AG04450 (cell line): Measurements from ENCODE around the gene DACT1. TPM values are rescaled to one million over a fixed set of nuclear protein-coding genes. Genes with fewer than 3 reads are reported as not detected.

Experiments used
- CTCF ChIA-PET: fragments of 300-600, 350-600 bp; formaldehyde crosslinking; extraction: SDS; loops from one replicate; lab custom pipeline; 2022; ENCODE audit warnings: antibody characterized with exemption, inconsistent platforms; lab: Charles Lee
- POLR2A ChIA-PET: fragments of 350-600 bp; formaldehyde crosslinking; extraction: SDS; loops from one replicate; lab custom pipeline; 2021; ENCODE audit warnings: antibody characterized with exemption, inconsistent platforms; lab: Yijun Ruan, JAX
- DNase-seq: peaks from one replicate; pipeline ENCODE4 v3.0.0-alpha.2; 2011; ENCODE audit warnings: low read depth, low spot score
- H3K27ac ChIP-seq: one replicate; pipeline ENCODE4 v1.5.1; 2012; ENCODE audit warnings: low read depth, low read length, control low read depth
- H3K27me3 ChIP-seq: one replicate; pipeline ENCODE4 v1.6.0; 2012; ENCODE audit warnings: low read length; ENCODE audit not compliant: control insufficient read depth, insufficient read depth
- H3K4me3 ChIP-seq: 2 replicates; pipeline ENCODE4 v1.5.1; 2011; ENCODE audit warnings: mild to moderate bottlenecking, low read depth, low read length, control low read depth
- H3K9me3 ChIP-seq: 2 replicates; pipeline ENCODE4 v1.5.1; 2012; ENCODE audit warnings: low read length; ENCODE audit not compliant: control insufficient read depth, insufficient read depth
- polyA plus RNA-seq: library from polyadenylated mRNA; depleted of rRNA; stranded (reverse); fragments of >200 nt; gene quantifications from 2 replicates; pipeline ENCODE4 v1.2.3, GENCODE V29; 2011
- TF ChIP-seq, protein P1 (sequence below): IDR thresholded peaks from 2 replicates; pipeline ENCODE4 v1.5.1; 2011; ENCODE audit warnings: low read depth, low read length, control low read depth, inconsistent platforms

Gene DACT1
- polyA plus RNA-seq, 1 experiment: 6.1 TPM

DNA sequence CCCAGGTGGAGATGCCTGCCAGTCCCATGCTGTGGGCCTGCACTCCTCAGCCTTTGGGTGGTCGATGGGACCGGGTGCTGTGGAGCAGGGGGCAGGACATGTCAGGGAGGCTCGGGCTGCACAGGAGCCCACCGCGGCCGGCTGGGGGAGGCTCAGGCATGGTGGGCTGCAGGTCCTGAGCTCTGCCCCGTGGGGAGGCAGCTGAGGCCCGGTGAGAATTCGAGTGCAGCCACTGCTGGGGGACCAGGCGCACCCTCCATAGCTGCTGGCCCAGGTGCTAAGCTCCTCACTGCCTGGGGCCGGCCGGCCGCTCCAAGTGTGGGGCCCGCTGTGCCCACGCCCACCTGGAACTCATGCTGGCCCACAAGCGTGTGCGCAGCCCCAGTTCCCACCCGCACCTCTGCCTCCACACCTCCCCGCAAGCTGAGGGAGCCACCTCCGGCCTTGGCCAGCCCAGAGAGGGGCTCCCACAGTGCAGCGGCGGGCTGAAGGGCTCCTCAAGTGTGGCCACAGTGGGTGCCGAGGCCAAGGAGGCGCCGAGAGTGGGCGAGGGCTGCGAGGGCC lies 49.6 kb downstream of the DACT1 start:
- Histone ChIP-seq H3K27me3 (peaks cover 10% of the 10 kb centered on the region), H3K9me3 (peaks cover 8% of the 10 kb centered on the region), H3K27ac (no peak overlapping the region), H3K4me3 (no peak overlapping the region)
- TF ChIP-seq, protein P1, sequence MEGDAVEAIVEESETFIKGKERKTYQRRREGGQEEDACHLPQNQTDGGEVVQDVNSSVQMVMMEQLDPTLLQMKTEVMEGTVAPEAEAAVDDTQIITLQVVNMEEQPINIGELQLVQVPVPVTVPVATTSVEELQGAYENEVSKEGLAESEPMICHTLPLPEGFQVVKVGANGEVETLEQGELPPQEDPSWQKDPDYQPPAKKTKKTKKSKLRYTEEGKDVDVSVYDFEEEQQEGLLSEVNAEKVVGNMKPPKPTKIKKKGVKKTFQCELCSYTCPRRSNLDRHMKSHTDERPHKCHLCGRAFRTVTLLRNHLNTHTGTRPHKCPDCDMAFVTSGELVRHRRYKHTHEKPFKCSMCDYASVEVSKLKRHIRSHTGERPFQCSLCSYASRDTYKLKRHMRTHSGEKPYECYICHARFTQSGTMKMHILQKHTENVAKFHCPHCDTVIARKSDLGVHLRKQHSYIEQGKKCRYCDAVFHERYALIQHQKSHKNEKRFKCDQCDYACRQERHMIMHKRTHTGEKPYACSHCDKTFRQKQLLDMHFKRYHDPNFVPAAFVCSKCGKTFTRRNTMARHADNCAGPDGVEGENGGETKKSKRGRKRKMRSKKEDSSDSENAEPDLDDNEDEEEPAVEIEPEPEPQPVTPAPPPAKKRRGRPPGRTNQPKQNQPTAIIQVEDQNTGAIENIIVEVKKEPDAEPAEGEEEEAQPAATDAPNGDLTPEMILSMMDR: no peak
- ChIA-PET CTCF (interaction anchor here (1.0 kb wide), 1 partner anchor 333 kb away, joined by 3 read pairs; no protein-coding TSS in a partner anchor), POLR2A (no interaction called here)
- DNase-seq: no peak

DNA sequence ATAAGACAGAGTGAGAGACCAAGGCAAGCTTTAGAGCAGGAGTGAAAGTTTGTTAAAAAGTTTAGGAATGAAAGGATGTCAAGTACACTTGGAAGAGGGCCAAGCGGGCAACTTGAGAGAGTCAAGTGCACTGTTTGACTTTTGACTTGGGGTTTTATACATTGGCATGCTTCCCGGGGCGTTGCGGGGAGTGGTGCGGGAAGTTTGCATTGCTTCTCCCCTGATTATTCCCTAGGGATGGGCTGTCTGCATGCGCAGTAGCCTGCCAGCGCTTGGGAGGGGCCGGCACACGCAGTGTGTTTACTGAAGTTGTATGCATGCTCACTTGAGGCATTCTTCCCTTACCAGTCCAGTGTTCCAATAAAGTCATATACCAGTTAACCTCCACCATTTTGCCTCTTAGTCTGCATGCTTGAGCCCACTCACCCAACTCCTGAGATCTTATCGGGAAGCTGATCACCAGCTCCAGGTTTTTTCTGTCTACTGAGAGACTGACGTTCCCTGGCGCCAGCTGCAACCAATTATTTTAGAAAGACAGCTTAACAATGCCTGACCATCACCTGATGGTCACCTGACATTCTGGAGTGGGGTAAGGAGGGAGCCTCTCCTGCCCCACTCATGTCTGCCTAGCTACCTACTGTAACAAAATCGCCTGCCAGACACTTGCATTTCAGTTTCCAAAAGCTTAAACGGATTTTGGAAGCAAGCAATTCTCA lies 53.2 kb downstream of the DACT1 start:
- peaks cover 8% of the 10 kb centered on the region for H3K9me3 ChIP-seq
- no peak overlapping the region for H3K4me3 ChIP-seq
- CTCF ChIA-PET: no interaction called here
- H3K27me3 ChIP-seq: peaks cover 10% of the 10 kb centered on the region
- no peak for DNase-seq
- POLR2A ChIA-PET: no interaction called here
- TF ChIP-seq, protein P1: no peak
- H3K27ac ChIP-seq: no peak overlapping the region

DNA sequence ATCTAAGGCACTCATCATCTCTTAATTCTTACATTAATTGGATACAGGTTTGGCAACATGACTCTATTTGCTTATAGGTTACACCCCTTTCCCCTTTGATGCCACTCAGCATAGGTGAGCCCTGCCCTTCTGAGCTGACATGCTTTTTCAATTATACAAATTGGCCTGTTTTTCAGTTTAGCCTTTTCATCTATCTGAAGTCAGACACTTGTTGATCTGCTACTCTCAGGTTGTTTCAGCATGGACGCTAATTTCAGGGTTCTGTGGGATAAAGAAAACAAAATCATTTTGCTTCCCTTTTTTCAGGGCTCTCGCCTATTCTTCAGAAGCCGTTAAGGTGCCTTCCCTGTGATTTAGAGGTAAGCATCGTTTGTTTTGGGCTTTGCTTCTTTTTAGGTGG lies 55.3 kb downstream of the DACT1 start:
- ChIA-PET CTCF (no interaction called here), POLR2A (no interaction called here)
- Histone ChIP-seq H3K27me3 (peaks cover 22% of the 10 kb centered on the region), H3K4me3 (no peak overlapping the region), H3K27ac (no peak overlapping the region), H3K9me3 (no peaks in the 10 kb centered on the region)
- TF ChIP-seq, protein P1: no peak
- DNase-seq: no peak

DNA sequence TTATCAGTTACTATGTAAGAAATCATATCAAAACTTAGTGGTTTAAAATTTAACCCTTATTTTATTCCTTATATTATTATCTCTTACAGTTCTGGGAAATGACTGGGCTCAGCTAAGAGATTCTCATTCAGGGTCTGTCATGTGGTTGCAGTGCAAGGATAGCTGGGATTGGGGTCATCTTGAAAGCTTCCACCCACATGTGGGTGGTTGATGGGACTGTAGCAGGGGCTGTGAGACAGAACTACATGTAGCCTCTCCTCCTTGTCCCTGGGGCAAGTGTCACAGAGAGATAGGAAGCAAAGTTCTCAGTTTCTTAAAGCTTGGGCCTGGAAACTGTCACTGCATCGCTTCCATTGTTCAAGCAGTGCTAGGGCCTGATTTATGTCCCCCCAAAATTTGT lies 57.8 kb downstream of the DACT1 start:
- DNase-seq: no peak
- H3K27me3 ChIP-seq: peaks cover 38% of the 10 kb centered on the region
- ChIA-PET CTCF (no interaction called here), POLR2A (no interaction called here)
- H3K27ac ChIP-seq: no peak overlapping the region
- H3K4me3 ChIP-seq: no peak overlapping the region
- H3K9me3 ChIP-seq: no peaks in the 10 kb centered on the region
- TF ChIP-seq, protein P1: no peak

DNA sequence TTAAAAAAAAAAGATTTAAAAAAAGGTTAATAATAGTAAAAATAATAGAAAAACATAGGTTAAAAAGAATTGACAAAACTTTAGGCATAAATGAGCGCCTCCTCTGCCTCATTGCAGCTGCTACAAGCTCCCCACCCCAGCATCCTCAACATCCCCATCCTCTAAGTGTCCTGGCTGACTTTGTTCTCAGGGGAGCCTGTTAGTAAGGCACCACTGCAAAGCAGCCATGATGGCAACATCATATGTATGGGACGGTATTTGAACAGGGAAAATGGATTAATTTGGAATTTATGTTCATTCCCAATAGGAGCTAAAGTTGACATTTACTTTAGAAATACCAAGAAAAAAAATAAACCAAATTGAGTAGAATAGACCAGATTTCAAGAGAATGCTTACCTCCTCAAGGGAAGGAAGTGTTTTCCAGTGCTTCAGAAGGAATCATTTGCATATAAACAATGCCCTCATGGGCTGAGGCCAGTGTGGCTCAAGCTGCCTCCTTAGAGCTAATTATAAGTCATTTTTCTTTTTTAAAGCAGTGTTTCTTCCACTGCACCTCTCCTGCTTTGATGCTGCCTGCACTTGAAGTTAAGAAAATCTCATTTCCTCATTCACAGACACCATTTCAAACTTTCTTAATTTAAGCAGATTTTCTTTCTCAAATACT lies 59.6 kb downstream of the DACT1 start:
- no peak overlapping the region for H3K4me3 ChIP-seq
- TF ChIP-seq, protein P1: no peak
- H3K27me3 ChIP-seq: peaks cover 31% of the 10 kb centered on the region
- no peak for DNase-seq
- H3K9me3 ChIP-seq: no peaks in the 10 kb centered on the region
- POLR2A ChIA-PET: no interaction called here
- H3K27ac ChIP-seq: no peak overlapping the region
- CTCF ChIA-PET: no interaction called here
